Body of pancreas (tissue), 4 donors: ENCODE results near the gene ACAP2. TPM values are rescaled to one million over a fixed set of nuclear protein-coding genes. Genes with fewer than 3 reads are reported as not detected.

Experiments
- ATAC-seq: fragments of 150-250 bp; one replicate; pipeline ENCODE4 v1.9.1; 2016
- DNase-seq, 4 donors: peaks; one replicate each; pipeline ENCODE4 v3.0.0-alpha.2; 2019
- H3K27ac ChIP-seq, 4 donors: fragments of 200-600 bp; sonication (generic); 1 replicate in 3 of 4; 2 replicates in 1 of 4; pipeline versions ENCODE4 v1.5.1 to v1.6.1; 2016 to 2019; ENCODE audit warnings: mild to moderate bottlenecking in 1 of 4, mixed read lengths in 1 of 4, moderate library complexity in 1 of 4
- H3K27me3 ChIP-seq, 2 donors: fragments of 200-600 bp; sonication (generic); one replicate each; pipeline ENCODE4 v1.6.0; 2016; ENCODE audit warnings: mild to moderate bottlenecking in 1 of 2
- H3K36me3 ChIP-seq, 2 donors: fragments of 200-600 bp; sonication (generic); replicated peaks in 1 of 2; 2 replicates each; pipeline ENCODE4 v1.5.1; 2016; ENCODE audit warnings: low read depth in 2 of 2; ENCODE audit not compliant: insufficient read depth in 1 of 2
- H3K4me1 ChIP-seq: fragments of 200-600 bp; sonication (generic); one replicate; pipeline ENCODE4 v1.6.0; 2016
- H3K4me3 ChIP-seq, 2 donors: fragments of 200-600 bp; sonication (generic); 1 replicate in 1 of 2; 2 replicates in 1 of 2; pipeline ENCODE4 v1.5.1; 2016 to 2019
- H3K9me3 ChIP-seq, 3 donors: fragments of 200-600 bp; sonication (generic); 1 replicate in 2 of 3; 2 replicates in 1 of 3; pipeline ENCODE4 v1.5.1; 2016
- CTCF ChIP-seq, 7 experiments: fragments of 450-650 bp in 4 of 7; fragments of 200-600 bp in 3 of 7; sonication (generic) in 3 of 7; IDR thresholded peaks; one replicate each; pipeline ENCODE4 v1.5.1; 2016 to 2019; ENCODE audit warnings: antibody characterized with exemption in 7 of 7
- POLR2A ChIP-seq, 3 donors: fragments of 450-650 bp; IDR thresholded peaks; one replicate each; pipeline ENCODE4 v1.6.1; 2016; ENCODE audit warnings: antibody characterized with exemption in 3 of 3, mild to moderate bottlenecking in 2 of 3
- WGBS, 2 donors: methylation state at CpG; one replicate each; pipeline ENCODE4 v1.1.5; 2017; 5-methylcytosine and 5-hydroxymethylcytosine counted together
- intact Hi-C: fragments of 100-400 bp; cut with DNase I; formaldehyde crosslinking; loops from one replicate; pipeline ENCODE4 v1.15.1; 2023
- total RNA-seq, 2 donors: library from RNA; depleted of rRNA; stranded (reverse); fragments of >200 nt; gene quantifications; one replicate each; pipeline ENCODE4 v1.1.0, GENCODE V29; 2016

Gene ACAP2
- total RNA-seq, 2 donors from 2014 or later: 25.1 to 25.9 TPM

DNA sequence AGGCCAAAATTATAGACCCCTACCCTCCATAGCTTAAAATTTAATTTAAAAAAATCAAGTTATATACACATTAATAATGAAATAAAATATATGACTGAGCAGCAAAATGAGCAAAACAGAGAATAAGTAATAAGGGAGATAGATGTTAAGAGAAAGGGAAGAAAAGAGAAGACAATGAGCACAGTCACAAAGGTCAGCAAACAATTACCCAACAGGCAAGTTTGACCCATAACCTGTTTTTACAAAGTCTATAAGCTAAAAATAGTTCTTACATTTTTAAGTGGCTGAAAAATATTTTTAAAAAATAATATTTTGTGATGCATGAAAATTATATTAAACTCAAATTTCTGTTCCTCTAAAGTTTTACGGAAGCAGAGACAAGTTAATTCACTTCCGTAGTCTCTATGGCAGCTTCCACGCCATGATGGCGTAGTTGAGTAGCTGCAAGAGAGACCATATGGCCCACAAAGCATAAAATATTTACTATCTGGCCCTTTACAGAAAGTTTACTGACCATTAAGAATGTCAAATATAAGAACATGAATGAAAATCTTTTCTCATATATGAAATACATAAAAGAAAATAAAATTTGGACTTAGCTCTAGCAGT lies 47.5 kb downstream of the ACAP2 start:
- intact Hi-C loops: no loop called here
- H3K27ac ChIP-seq: no peak overlapping the region
- DNase-seq (no peak), ATAC-seq (no peak)
- H3K27me3 ChIP-seq: no peaks in the 10 kb centered on the region
- no peak overlapping the region for H3K4me3 ChIP-seq
- H3K4me1 ChIP-seq: no peaks in the 10 kb centered on the region
- WGBS, 2 donors: 93 to 96% methylated on average over 4 of the region's 4 CpGs
- TF ChIP-seq CTCF (IDR thresholded peaks at IDR 0.05): no peak
- no peak for TF ChIP-seq POLR2A (IDR thresholded peaks at IDR 0.05)
- peaks cover 0 to 2% (median 0%) of the 10 kb centered on the region in 3 donors for H3K9me3 ChIP-seq
- H3K36me3 ChIP-seq: no peaks in the 10 kb centered on the region

GRCh38 chr3:195394700-195395099 lies 48.1 kb downstream of the ACAP2 start:
- Histone ChIP-seq H3K36me3 (no peaks in the 10 kb centered on the region), H3K27ac (no peak overlapping the region), H3K9me3 (peaks cover 0 to 2% (median 0%) of the 10 kb centered on the region in 3 donors), H3K4me3 (no peak overlapping the region), H3K27me3 (no peaks in the 10 kb centered on the region), H3K4me1 (no peaks in the 10 kb centered on the region)
- no peak for TF ChIP-seq POLR2A (IDR thresholded peaks at IDR 0.05)
- no peak for TF ChIP-seq CTCF (IDR thresholded peaks at IDR 0.05)
- WGBS, 2 donors: 76 to 80% methylated on average over 3 of the region's 3 CpGs
- DNase-seq (no peak), ATAC-seq (no peak)
- intact Hi-C loops: no loop called here

DNA sequence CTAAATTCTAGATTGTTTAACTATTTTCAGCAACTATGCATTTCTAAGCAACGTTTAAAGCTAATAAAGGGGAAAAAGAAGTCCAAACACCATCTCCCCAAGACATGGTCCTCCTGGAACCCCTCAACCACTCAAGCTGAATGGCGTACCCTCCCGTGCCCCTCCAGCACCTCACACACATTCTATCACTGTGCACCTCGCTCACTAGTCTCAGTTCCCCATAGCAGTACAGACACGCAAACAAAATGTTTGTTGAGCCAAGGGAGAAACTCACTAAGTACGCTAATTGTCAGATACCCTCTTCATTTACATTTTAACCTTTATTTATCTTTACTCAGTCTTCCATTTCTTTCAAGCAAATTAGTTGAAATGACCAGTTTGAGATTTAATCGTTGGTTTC lies 48.8 kb downstream of the ACAP2 start:
- intact Hi-C loops: no loop called here
- H3K4me3 ChIP-seq: no peak overlapping the region
- 86 to 87% methylated on average over 7 of the region's 7 CpGs for WGBS, 2 donors
- no peaks in the 10 kb centered on the region for H3K27me3 ChIP-seq
- no peaks in the 10 kb centered on the region for H3K36me3 ChIP-seq
- TF ChIP-seq POLR2A (IDR thresholded peaks at IDR 0.05) (no peak), CTCF (IDR thresholded peaks at IDR 0.05) (no peak)
- ATAC-seq (no peak), DNase-seq (no peak)
- H3K9me3 ChIP-seq: peaks cover 0 to 2% (median 0%) of the 10 kb centered on the region in 3 donors
- H3K4me1 ChIP-seq: no peaks in the 10 kb centered on the region
- H3K27ac ChIP-seq: no peak overlapping the region

DNA sequence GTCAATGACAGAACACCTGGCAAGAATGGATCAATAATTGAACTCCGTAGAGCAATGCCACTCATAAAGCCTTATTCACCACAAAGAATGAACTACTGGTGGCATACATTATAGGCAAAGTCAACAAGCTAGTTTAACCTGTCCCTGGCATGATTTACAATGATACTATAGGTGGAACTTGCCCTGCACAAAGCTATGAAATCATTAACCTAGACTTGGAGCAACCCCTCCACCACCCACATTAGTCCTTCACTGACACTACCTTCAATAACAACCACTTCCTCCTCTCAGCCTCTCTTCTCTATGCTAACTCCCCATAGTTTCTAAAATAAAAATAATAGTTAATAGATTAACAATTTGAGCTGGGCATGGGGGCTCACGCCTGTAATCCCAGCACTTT lies 54.4 kb downstream of the ACAP2 start:
- WGBS, 2 donors: 52 to 58% methylated on average over 2 of the region's 2 CpGs
- Histone ChIP-seq H3K27me3 (no peaks in the 10 kb centered on the region), H3K4me3 (no peak overlapping the region), H3K36me3 (no peaks in the 10 kb centered on the region), H3K27ac (no peak overlapping the region), H3K4me1 (no peaks in the 10 kb centered on the region), H3K9me3 (peaks cover 0 to 2% (median 0%) of the 10 kb centered on the region in 3 donors)
- intact Hi-C loops: no loop called here
- ATAC-seq (no peak), DNase-seq (no peak)
- TF ChIP-seq POLR2A (IDR thresholded peaks at IDR 0.05) (no peak), CTCF (IDR thresholded peaks at IDR 0.05) (no peak)

DNA sequence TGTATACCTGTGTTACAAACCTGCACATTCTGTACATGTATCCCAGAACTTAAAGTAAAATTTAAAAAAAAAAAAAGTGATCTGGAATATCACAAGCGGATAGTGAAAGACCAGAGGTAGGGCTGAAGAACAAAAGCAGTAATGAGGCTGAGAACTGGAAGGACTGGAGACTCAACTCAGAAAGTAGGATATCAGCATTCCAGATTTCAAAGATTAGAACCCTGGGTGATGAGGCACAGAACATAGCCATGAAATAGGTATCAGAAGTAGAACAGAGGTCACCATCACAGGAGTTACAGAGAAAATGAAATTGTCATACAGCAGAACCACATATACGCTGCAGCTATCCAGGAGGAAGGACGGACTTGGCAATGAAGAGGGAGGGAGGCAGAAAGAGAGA lies 56.1 kb downstream of the ACAP2 start:
- Histone ChIP-seq H3K27ac (no peak overlapping the region), H3K27me3 (no peaks in the 10 kb centered on the region), H3K36me3 (no peaks in the 10 kb centered on the region), H3K4me3 (no peak overlapping the region), H3K9me3 (peaks cover 0 to 2% (median 0%) of the 10 kb centered on the region in 3 donors), H3K4me1 (no peaks in the 10 kb centered on the region)
- no peak for TF ChIP-seq POLR2A (IDR thresholded peaks at IDR 0.05)
- no peak for TF ChIP-seq CTCF (IDR thresholded peaks at IDR 0.05)
- 93 to 97% methylated on average over 3 of the region's 3 CpGs for WGBS, 2 donors
- intact Hi-C loops: no loop called here
- DNase-seq (no peak), ATAC-seq (no peak)
